SU-DHL-6 (cell line): Measurements from ENCODE around the gene ASCC3.

ENCODE experiments used
- CTCF ChIP-seq: fragments of 200-600 bp; sonication (generic); IDR thresholded peaks from one replicate; pipeline ENCODE4 v1.5.1; 2017; ENCODE audit warnings: antibody characterized with exemption, mild to moderate bottlenecking, low read length, moderate library complexity; ENCODE audit not compliant: insufficient read depth, poor library complexity, severe bottlenecking
- EZH2phosphoT487 ChIP-seq: fragments of 200-600 bp; sonication (generic), shearing (Covaris generic); conservative IDR thresholded peaks from 2 replicates; pipeline ENCODE4 v1.6.1; 2018; ENCODE audit warnings: mild to moderate bottlenecking, antibody characterized with exemption, low read length, moderate library complexity, mixed read lengths

GRCh38 chr6:100485268-100485667 is 395.9 kb downstream of the ASCC3 start:
- TF ChIP-seq CTCF, result no peak
- no peak for TF ChIP-seq EZH2phosphoT487
